GM19328 (cell line): ENCODE data around the gene WDR91.

ENCODE experiments used
- ATAC-seq: cut with Tn5 transposase; IDR thresholded peaks from one replicate; pipeline ENCODE4 v1.9.1; 2021; ENCODE audit warnings: mild to moderate bottlenecking, moderate library complexity; ENCODE audit not compliant: unreplicated experiment

Gene WDR91

GRCh38 chr7:135211179-135211945, at the start of gene WDR91:
Gene WDR91, minus strand, starts transcription at chr7:135211526. Its CDS starts 24 bp downstream, at chr7:135211502.
- peak; percentile 92 for ATAC-seq

- no peak for ATAC-seq
These were observed 49.1 kb upstream of the WDR91 start for GRCh38 chr7:135260470-135260869.

GRCh38 chr7:135259702-135260101, 48.4 kb upstream of the WDR91 start:
- no peak for ATAC-seq

- no peak for ATAC-seq
These were observed 47.3 kb upstream of the WDR91 start for GRCh38 chr7:135258585-135258984.

- no peak for ATAC-seq
These were observed 46.5 kb upstream of the WDR91 start for GRCh38 chr7:135257790-135258189.

- no peak for ATAC-seq
These were observed 42.8 kb upstream of the WDR91 start for GRCh38 chr7:135253851-135254771.

- no peak for ATAC-seq
These were observed 40.4 kb upstream of the WDR91 start for GRCh38 chr7:135251496-135252391.

- no peak for ATAC-seq
These were observed 37.2 kb upstream of the WDR91 start for GRCh38 chr7:135248546-135248945.

GRCh38 chr7:135247746-135248471, 36.6 kb upstream of the WDR91 start:
- no peak for ATAC-seq

- ATAC-seq = no peak
These were observed 35.0 kb upstream of the WDR91 start for GRCh38 chr7:135246191-135246825.

- ATAC-seq = no peak
These were observed 34.2 kb upstream of the WDR91 start for GRCh38 chr7:135245226-135246190.

- ATAC-seq = no peak
These were observed 30.9 kb upstream of the WDR91 start for GRCh38 chr7:135242096-135242684.

- ATAC-seq = no peak
These were observed 29.1 kb upstream of the WDR91 start for GRCh38 chr7:135240441-135240840.

- ATAC-seq = no peak
These were observed 27.9 kb upstream of the WDR91 start for GRCh38 chr7:135239263-135239662.

GRCh38 chr7:135238112-135238744, 26.9 kb upstream of the WDR91 start:
- ATAC-seq = no peak

- ATAC-seq = peak; percentile 75
These were observed 25.4 kb upstream of the WDR91 start for GRCh38 chr7:135236727-135237126.

GRCh38 chr7:135235841-135236240, 24.5 kb upstream of the WDR91 start:
- no peak for ATAC-seq

- no peak for ATAC-seq
These were observed 23.4 kb upstream of the WDR91 start for GRCh38 chr7:135234727-135235126.
